Cerebellar cortex (tissue), 1 donor: ENCODE data around the gene COL11A1.
"Not testable (repeated sequence)": the region's sequence is repeated elsewhere in the genome, so short reads cannot be mapped to it uniquely, and the experiment has no call there.

Experiments used
- DNase-seq: peaks from one replicate; pipeline ENCODE4 v3.0.0-alpha.2; 2015; ENCODE audit warnings: low spot score

COL11A1 gene

GRCh38 chr1:102834688-102835320 lies 273.5 kb downstream of the COL11A1 start:
- DNase-seq = no peak

GRCh38 chr1:102833151-102833550 lies 275.2 kb downstream of the COL11A1 start:
- no peak for DNase-seq

GRCh38 chr1:102826706-102827105 lies 281.6 kb downstream of the COL11A1 start:
- not testable (repeated sequence) for DNase-seq
